GM19193 (cell line): ENCODE results near the gene C1orf198.

Source experiments
- POLR2A ChIP-seq: IDR thresholded peaks from 4 replicates; pipeline ENCODE4 v1.6.1; 2011; ENCODE audit not compliant: insufficient read depth, insufficient read length; ENCODE audit errors: extremely low read depth

Gene C1orf198

DNA sequence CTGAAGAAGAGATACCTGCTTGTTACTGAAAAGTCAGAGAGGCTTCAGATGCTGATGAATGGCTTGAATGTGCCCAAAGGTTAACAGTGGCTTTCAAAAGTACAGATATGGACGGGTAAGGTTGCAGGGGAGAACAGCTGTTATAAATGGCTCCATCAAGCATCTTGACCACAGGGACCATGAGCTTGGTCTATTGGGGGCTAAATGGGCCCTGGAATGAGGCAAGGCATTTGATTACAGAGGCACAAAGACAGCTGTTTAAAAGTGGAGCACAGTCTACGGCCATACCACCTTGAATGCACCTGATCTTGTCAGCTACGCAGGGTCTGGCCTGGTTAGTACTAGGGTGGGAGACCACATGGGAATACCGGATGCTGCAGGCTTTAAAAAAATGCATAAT is 48.3 kb downstream of the C1orf198 start:
- no peak for TF ChIP-seq POLR2A

DNA sequence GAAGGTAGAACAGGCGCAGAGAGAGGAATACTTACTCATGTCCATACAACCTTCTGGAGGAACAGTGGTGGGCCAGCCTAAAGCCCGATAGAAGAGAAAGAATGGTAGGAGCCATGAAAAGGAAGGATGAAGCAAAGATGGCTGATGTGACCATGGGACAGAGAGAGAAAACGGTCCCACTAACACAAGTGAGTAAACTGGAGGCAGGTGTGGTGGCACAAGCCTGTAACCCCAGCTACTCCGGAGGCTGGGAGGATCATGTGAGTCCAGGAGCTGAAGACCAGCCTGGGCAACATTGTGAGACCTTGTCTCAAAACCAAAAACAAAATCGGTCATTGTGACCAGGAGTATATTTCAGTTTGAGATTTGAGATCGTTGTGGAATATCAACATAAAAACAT is 49.4 kb downstream of the C1orf198 start:
- no peak for TF ChIP-seq POLR2A

- no peak for TF ChIP-seq POLR2A
These were observed 50.0 kb downstream of the C1orf198 start for GRCh38 chr1:230818367-230818766.

DNA sequence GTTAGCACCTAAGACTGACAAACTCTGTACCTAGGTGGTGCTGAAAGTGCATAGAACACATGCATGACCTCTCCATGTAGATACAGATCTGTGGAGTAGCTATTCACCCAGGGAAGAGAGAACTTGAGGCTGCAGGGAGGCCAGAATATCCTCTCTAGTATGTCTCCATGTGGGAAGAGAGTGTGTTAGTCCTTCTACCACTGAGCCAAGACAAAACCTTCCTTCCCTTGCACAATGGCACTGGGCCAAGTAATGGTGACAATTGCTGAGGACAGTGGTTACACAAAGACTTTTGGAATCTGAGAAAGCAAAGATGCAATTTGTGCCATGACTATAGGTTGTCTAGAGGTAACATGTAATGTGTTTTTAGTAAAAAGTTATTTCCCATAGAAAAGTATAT is 52.3 kb downstream of the C1orf198 start:
- TF ChIP-seq POLR2A: no peak

DNA sequence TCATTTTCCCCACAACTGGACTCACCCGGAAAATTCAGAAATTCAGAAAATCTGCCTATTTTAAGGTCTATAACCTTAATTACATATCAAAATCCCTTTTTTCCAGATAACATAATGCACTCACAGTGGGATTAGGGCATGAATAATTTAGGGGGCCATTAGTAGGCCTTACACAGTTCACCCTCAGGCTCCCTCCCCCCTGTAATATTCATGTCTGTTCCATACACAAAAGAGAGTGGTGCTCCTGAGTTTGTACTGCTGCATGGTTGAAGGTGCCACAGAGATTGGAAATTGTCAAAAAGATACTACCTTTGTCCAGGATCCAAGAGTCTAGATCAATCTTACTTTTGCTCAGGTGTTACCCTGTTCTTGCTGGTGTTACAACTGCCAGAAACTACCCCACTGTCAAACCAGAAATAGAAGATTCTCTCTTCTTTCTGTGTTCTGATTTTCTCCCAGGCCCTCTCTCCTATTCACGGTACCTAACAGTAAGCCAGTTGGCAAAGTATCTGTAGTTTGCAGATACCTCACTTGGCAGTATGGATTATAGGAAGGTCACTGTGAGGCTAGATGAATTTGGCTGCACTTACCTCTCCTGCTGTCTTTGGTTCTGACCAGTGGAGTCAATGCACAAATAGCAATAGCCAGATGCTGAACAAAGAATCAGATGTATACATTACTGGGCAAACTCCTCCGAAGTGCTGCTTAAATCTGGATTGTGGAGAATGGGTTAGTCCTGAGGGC is 53.2 kb downstream of the C1orf198 start:
- no peak for TF ChIP-seq POLR2A

- TF ChIP-seq POLR2A: no peak
These were observed 55.8 kb downstream of the C1orf198 start for GRCh38 chr1:230812568-230812967.

DNA sequence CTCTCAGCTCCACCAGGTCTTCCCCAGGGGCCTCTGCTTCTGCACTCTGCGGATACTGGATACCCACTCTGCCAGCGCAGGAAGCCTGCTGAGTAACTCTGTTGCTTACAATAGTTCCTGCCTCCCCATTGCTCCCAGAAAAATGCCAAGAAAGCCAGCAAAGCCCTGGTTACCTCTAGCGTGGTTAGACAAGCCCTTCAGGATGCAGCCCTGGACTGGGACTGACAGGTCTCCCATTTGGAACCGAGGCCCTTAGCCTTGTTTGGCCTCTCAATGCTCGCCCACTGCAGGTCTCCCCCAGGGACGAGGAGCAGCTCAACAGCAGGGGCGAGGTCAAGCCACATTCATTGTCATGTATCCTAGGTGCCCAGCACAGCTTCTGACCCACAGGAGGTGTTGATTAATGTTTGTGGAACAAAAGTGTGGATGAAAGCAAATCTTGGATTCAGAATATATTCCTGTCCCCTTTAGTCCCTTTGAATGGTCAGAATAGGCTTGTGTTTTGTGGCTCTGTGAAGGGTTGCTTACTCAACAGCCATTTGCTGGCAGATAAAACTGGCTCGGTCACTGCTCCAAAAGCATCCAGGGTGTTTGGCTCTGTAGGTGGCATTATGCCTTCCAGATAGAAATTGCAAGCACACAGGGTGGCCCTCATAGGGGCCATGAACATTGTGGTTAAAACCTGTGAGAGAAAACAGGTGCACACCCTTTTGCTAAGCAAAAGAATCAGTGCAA is 58.9 kb downstream of the C1orf198 start:
- no peak for TF ChIP-seq POLR2A

DNA sequence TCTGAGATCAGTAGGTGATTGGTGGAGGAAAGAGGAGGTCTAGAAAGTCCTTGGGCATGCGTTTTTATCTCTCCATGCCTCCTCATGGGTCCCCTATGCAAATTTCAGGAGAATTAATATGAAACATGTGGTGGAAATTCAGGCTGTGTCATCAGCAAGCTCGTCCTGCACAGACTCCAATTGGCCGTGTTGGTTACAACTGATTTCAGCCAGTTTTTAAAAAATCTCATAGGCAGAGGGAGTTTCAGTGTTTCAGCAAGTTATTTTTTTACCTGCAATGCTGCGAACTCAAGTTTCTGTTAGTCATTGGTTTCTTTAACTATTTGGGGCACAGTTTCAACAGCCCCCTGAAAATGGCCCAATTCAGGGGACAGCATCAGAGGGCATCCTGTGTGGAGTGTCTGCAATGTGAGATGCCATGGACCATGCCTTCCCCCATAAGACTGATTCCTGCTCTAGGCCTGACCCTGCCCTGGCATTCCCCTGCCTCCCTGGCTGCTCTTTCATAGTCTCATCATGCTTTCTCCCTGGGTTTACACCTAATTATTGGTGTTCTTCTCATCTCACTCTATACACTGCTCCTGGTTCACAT is 59.9 kb downstream of the C1orf198 start:
- no peak for TF ChIP-seq POLR2A

- TF ChIP-seq POLR2A: no peak
These were observed 60.6 kb downstream of the C1orf198 start for GRCh38 chr1:230807561-230808280.

GRCh38 chr1:230807029-230807428 is 61.3 kb downstream of the C1orf198 start:
- TF ChIP-seq POLR2A: no peak

GRCh38 chr1:230806552-230806951 is 61.8 kb downstream of the C1orf198 start:
- no peak for TF ChIP-seq POLR2A

DNA sequence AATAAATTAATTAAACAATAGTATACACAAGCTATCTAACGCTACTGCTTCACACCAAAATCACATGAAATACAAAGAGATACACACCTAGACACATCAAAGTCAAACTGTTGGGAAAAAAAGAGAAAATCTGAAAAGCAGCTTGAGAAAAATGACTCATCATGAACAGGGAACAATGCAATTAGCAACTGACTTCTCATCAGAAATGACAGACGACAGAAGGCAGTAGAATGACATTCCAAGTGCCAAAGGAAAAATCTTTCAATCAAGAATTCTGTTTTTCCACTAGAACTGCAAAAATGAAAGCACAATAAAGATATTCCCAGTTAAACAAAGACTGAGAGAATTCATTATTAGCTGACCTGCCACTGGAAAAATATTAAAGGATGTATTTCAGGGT is 63.9 kb downstream of the C1orf198 start:
- TF ChIP-seq POLR2A: no peak

DNA sequence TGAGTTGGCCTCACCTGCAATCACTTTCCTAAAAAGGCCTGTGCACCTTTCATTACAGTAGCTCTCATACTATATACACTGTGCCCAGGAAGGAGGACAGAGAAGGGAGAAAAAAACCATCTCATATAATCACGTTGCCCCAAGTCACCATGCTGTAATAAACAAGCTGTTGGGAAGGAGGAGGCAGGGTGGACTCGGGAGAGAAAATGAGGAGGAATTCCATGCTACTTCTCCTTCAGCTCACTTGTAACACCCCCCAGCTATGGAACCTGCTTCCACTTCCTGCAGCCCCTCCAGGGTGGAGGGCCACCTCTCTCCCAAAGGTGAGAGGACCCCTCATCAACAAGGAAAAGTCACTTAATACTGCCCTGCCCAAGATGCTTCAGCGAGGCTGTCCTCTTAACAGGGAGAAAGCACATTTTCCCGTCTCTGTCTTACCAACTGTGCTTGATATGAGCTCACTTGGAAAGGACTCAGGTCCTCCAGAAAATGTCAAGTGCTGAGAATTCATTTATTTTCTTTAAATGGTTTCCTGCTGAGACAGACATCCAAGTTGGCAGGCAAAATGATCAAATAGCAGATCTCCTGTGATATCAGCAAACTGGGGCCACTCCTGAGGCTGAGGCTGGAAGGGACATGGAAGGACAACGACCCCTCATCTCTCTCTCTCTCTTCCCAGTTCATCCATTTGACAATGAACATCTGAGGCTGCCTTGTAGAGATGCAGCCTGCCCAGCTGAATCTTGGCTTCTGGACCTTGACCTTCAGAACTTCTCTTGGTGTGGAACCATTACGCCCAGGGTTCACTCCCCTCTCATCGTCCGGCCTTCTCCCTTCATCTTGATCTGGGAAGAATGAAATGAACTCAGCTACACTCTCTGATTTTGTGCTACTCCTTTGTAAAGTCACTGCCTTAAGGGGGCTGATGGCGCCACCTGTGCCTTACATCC is 67.2 kb downstream of the C1orf198 start:
- no peak for TF ChIP-seq POLR2A

DNA sequence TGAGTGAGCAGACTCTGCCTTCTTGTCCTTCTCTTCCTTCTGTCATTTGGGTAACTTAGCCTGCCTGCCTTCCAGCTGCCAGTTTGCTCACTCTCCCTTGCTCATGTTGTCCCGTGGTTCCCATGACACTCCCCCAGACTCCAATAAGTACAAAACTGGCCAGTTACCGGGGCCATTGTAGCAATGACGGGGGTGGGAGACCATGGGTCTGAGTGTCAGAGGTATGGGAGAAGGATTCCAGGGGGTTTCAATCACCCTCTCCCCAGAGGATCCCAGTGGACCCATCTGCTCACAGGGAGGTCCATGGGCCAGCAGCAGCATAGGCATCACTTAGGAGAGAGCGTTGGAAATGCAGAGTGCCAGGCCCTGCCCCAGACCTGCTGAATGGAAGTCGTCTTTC is 69.8 kb downstream of the C1orf198 start:
- no peak for TF ChIP-seq POLR2A
